Right lobe of liver (tissue), 4 donors: ENCODE measurements around the gene CCNI2.

Experiments used
- POLR2A ChIP-seq: fragments of 450-650 bp; IDR thresholded peaks from one replicate; pipeline ENCODE4 v1.6.1; 2017; ENCODE audit warnings: antibody characterized with exemption, mild to moderate bottlenecking
- TF ChIP-seq, protein P1 (sequence below), 4 donors: fragments of 200-600 bp in 3 of 4; fragments of 450-650 bp in 1 of 4; IDR thresholded peaks; one replicate each; pipeline versions ENCODE4 v1.5.1 to v1.8.0; 2016 to 2022; ENCODE audit warnings: antibody characterized with exemption in 4 of 4, mild to moderate bottlenecking in 2 of 4
- donor health status: DM: no; HTN: no; CAD: no.
- donor health status: DM: no; HTN: no; CAD: no.
- donor health status: DM: no; HTN: yes; CAD: no.

DNA sequence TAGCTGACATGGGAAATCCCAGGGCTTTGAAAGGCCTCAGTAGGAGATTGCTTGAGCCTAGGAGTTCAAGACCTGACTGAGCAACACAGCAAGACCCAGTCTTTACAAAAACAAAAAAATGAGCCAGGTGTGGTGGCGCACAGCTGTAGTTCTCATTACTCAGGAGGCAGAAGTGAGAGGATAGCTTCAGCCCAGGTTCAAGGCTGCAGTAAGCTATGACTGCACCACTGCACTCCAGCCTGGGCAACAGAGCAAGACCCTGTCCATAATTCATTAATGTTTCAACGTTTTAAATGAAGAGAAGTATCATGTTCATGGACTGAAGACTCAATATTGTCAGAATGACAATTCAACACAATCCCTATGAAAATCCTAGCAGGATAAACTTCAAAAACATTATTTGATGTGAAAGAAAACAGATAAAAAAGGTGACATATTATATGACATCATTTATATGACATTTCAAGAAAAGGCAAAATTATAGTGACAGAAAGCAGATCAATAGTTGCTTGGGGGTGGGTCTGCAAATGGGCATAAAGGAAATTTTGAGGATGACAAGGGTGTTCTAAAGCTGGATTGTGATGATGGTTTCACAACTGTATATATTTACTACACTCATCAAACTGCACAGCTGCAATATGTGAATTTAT is 13.6 kb upstream of the CCNI2 start:
- TF ChIP-seq, protein P1, sequence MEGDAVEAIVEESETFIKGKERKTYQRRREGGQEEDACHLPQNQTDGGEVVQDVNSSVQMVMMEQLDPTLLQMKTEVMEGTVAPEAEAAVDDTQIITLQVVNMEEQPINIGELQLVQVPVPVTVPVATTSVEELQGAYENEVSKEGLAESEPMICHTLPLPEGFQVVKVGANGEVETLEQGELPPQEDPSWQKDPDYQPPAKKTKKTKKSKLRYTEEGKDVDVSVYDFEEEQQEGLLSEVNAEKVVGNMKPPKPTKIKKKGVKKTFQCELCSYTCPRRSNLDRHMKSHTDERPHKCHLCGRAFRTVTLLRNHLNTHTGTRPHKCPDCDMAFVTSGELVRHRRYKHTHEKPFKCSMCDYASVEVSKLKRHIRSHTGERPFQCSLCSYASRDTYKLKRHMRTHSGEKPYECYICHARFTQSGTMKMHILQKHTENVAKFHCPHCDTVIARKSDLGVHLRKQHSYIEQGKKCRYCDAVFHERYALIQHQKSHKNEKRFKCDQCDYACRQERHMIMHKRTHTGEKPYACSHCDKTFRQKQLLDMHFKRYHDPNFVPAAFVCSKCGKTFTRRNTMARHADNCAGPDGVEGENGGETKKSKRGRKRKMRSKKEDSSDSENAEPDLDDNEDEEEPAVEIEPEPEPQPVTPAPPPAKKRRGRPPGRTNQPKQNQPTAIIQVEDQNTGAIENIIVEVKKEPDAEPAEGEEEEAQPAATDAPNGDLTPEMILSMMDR (IDR thresholded peaks at IDR 0.05), result no peak
- no peak for TF ChIP-seq POLR2A
